HepG2 (cell line): ENCODE results near the gene NREP.

Experiments
- CREB3 ChIP-seq: sonication (generic); formaldehyde crosslinking; IDR thresholded peaks from 2 replicates; pipeline ENCODE4 v1.5.0; 2020; ENCODE audit warnings: missing genetic modification reagents
- KDM5B ChIP-seq: sonication (generic); formaldehyde crosslinking; IDR thresholded peaks from 2 replicates; pipeline ENCODE4 v1.4.0; 2020; ENCODE audit warnings: missing genetic modification reagents, mild to moderate bottlenecking, borderline replicate concordance
- MYC ChIP-seq: sonication (generic); formaldehyde crosslinking; IDR thresholded peaks from 2 replicates; pipeline ENCODE4 v1.9.0; 2021; ENCODE audit warnings: missing genetic modification reagents, borderline replicate concordance

- TF ChIP-seq MYC (no peak), KDM5B (CRISPR knock-in tag) (no peak), CREB3 (CRISPR knock-in tag) (no peak)
Measured at GRCh38 chr5:111805071-111805470, 48.1 kb upstream of the NREP start.
